Hematopoietic multipotent progenitor cell treated with erythropoietin and hydrocortisone succinate and interleukin-3 and kit ligand, for 8 days (in vitro differentiated cells): Measurements from ENCODE around the gene NPAS3.

Experiments used
- DNase-seq: peaks from one replicate; pipeline ENCODE4 v3.0.0-alpha.2; 2015

The NPAS3 gene

DNA sequence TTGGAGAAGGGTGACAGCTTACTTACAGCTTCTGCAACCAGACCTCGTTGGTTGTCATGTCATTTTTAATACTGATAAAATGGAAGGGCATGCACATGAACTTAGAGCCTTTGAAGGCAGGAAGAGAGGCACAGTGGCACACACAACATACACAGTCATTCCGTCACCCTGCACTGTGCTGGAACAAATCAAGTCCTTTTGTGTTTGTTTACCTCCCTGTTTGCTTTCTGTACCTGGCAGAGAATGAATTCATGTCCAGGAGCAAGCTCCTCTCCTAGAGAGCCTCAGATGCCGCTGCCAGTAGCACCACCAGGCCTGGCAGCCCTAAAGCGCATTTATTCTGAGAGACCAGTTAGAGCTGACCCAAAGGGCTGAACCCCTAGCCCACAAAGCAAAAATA, 551.9 kb downstream of the NPAS3 start:
- no peak for DNase-seq

DNA sequence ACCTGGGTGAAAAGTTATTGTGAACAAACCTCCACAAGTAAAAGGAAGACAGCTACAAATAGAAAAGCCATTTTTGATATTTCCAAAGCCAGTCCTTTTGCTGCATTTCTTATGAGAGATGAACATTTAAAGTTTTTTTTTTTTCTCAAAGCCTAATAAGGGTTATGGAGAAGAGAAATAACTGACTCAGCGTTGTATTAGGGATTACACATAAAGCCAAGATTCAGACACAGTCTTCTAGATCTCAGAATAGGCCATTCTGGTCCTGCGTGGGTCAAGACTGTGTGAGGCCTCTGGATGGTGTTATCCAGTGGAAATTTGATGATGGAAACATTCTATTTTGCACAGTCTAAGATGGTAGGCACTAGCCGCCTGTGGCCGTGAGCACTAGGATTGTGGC, 552.4 kb downstream of the NPAS3 start:
- no peak for DNase-seq

DNA sequence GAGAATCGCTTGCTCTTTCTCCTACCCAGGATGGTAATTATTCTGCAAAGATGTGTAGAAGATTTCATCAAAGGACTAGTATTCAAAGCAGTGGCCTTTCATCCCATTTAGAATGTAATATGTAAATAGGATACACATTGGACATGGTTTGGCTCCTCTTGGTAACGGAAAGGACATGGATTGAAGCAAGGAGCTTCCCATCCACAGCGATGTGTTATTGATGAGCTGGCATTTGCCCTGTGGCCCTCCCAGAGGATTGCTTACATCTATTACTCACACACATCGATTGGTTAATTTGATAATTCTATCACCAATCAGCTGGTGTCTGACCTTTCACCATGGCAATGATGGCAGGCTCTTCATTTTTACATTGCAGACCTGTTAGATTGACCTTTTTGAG, 553.8 kb downstream of the NPAS3 start:
- DNase-seq, result no peak

DNA sequence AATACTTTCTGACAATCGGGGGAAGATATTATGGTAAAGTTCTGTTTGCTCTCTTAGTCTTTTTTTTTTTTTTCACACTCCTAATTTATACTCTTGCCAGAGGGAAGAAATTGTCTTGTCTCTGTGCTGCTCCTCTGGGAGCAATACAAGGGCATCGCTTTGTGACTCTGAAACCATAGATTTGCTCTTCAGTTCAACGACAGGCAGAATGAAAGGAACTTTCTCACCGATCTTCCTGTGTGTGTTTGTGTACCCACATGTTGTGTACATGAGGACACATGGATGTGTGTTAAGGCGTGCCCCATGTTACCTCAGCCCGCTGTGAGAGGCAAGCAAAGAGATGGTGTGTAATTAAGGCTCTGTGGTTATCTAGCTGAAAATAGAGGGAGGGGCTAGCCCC, 554.6 kb downstream of the NPAS3 start:
- no peak for DNase-seq

DNA sequence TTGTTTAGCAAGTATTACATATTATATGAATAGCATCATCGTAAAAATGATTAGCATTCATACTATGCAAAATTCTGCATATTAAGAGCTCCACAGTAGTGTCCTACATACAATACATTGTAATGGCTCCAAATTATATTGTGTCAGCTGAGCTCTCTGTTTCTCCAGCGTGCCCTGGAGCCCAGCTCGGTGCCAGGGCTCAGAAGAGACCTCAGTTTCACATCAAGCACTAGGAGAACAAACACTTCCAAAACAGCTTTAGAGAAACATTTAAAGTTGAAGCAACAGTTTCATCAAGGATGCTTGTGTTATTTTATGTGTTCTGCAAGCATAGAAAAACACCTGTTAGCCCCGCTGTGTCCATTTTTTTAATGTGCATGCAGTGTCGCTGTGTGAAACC, 555.3 kb downstream of the NPAS3 start:
- DNase-seq, result no peak

DNA sequence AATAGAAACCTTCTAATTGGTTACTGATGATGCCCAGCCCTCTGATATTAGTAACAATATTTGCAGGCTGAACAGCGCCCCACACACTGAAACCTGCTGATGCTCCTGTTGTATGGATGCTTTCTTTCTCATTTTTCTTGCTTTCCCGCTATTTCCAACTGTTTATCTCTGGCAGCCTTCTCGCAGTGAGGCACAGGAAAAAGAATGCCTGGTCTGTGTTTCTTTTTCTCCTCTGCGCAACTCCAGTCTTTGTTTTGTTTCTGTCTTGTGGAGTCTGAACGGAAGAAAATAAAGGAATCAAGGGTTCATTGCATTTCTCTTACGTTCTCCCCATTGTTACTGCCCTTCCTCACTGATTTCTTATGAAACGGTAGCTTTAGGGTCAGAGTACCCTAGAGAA, 561.0 kb downstream of the NPAS3 start:
- DNase-seq, result no peak

DNA sequence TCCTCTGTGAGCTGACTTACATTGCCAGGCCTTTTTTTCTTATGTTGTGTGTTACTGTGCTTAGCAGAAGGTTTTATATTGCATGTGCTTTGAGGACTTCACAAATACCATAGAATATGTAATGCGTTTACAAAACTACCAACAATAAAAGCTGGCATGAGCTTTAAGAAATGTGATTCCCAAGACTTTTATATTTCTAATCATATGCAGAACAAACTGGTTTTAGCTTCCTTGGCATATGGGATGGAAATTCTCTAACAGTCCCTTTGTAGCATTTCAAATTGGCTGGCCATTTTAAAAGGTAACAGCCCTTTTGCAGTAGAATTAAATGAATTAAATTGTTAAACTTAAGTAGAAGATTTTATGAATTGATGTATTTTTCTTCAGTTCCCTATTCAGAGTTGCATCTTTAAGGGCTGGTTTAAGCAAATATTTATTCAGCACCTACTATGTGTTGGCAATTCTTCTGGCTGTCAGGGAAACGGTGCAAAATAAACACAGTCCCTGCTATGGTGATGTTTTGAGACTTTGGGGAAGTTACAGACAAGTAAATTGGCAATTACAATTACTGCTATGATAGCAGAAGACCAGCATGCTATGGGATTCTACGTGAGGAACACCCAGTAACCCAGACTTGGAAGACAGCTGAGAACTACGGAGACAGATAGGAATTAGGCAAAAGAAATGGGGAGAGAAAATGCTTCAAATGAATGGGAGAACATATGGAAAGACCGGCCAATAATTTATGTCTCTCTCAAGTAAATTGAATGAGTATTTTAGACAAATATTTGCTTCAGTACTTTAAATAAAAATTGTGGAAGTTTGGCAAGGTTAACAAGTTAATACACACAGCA, 565.8 kb downstream of the NPAS3 start:
- no peak for DNase-seq

DNA sequence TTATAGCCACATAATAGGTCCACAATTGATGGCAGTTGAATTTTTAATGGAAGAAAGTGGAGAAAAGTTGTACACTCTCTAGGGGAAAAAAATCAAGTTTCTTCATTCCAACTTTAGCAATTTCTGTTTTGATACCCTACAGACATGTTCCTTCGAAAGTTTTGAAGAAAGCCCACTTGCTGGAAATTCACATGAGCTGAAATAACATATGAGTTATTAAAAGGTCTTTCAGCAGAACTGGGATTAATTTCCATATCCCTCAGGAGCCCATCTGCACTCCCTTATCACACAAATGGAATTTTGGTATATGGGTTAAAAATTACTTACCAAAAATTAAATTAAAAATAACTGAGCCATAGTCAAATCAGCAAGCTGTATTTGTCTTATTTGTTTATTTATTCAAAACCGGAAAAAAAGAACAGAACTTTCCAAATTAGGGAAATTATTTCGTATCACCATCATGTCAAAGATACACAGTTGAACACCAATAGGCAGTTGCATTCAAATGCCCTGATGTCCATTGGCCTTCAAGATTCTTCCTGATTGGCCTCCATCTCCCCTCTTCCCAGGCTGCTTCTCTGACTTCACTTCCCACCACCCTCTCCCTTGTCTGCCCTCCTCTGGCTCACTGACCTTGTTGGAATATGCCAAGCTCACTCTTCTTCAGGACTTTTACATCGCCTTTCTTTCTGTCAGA, 566.7 kb downstream of the NPAS3 start:
- DNase-seq, result no peak

DNA sequence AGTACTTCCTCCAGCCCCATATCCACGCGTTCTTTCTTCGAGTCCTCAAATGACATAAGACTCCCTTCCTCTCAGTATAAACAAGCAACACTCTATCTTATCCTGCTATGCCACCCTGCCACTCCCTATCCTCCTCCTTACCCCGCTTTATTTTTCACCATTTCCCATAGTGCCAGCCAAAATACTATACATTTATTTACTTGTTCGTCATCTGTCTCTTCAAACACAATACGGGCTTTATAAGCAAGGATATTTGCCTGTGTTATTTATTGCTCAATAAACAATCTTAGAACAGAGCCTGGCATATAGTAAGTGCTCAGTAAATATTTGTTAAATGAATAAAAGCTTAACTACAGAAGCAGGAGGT, 567.3 kb downstream of the NPAS3 start:
- no peak for DNase-seq

DNA sequence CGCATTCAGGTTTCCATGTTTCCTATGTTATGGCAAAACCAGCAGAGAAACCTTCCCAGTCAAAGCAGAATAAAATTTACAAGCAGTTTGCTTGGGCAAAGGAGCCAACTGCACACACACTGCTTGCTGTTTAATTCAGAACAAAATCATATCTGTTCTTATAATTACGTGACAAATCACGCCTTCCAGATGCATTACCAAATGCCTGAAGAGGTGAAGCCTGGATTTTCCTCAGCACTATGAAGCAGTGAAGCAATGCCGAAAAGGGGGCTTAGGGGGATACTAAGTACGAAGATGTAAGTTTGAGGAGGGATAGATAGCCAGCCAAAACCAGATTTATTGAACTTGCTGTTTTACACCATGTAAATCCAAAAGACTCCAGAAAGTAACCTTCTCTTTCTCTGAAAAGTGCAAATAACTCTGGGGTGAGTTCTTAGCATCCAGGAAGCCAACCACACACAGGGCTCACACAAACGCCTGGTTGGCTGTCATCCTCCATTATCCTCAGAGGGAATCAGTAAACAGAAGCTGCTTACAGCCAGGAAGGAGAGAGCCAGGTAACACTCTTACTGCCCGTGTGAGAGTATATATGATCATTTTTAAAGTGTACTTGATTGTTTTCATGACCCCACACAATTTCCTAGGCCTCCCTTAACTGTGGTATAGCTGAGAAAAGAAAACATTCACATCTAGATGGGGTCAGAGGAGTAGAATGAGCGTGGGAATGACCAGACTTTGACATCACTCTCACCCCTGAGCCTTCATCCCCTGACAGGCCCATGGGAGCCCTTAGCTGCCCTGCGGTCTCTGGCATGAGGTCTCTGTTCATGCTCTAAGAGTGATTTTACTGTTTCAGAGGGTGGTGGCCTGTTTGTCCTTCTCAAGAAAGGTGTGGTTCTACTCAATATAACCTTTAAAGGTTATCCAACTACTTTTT, 569.7 kb downstream of the NPAS3 start:
- DNase-seq, result no peak

DNA sequence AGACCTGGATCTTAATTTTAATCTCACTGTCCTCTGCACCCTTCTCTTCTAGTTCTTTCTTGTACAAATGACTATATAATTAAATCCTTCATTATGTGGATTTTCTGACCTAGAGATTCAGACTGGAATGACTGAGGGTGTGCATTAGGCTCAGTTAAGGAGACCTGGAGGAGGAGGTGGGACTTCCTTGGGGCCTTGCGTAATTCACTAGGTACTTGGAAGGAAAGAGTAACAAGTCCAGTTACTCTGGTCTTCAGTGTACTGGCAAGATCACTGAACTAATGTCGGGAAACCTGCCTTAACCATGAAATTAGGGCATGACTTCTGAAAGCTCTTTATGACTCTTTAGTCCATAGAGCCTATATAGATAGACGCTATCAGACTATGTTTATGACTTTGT, 570.8 kb downstream of the NPAS3 start:
- no peak for DNase-seq

DNA sequence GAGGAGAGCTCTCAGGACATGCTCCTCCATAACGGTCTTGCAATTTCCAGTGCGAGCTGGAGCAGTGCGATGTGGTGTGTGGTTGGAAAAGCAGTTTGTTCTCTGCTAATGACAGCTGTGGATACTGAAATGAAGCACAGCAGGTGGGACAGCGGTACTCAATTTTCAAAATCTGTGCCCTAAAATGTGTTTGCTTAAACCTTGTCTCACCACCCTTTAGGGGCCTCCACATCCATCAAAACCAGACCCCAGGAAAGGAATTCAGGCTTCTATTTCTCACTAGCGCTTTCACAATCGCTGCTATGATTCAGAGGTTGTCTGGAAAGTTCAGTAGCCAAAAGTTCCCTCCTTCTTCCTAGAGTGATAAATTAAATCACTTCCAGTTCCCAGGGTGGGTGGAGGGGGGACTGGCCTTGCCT, 571.4 kb downstream of the NPAS3 start:
- no peak for DNase-seq

DNA sequence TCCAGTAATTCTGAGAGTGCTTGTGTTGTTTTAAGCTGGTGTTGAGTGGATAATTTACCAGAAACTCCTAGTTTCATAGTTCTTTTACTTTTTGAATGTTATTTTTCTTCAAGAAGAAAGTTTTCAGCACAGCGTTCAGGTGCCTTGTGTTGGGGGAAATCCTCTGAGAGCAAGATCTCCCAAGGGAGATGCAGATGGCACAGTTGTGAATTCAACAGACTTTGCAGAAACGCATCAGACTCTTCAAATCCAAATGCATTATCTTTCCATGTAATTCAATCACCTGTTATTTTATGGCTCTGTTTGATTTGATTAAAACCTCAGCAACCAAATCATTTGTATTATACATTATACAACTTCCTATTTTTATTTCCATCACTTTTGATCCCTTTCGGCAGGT, 572.3 kb downstream of the NPAS3 start:
- no peak for DNase-seq

DNA sequence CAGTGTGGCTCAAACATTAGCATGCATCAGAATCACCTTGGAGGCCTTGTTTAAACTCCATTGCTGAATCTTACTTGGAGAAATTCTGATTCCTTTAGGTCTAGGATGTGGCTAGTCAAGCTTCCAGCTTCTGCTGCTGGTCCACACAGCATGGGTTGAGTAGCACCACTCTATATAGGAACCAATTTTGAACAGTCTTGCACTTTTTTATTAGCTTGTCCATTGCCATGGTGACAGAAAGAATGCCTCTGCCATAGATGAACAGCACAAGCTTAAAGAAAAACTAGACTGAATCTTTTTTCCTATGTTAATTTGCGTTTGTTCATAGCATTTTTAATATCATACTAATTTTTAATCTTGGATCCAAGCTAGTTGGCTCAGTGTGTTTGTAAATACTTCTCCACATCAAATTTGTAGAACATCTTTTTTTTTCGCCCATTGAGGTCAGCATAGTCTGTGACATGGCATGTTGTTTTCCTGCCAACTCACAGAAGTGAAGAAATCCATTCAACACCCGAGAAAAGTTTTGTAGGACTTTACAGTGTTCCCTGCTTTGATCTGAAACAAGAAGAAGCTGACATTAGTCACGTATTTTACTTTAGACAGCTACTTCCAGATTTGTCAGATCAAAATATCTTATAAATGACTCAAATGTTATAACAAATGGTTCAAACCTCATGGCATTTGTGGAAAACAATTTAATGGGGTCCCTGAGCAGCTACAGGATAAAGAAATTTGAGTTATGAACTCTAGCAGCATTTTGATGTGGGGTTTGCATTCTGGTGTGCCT, 573.4 kb downstream of the NPAS3 start:
- no peak for DNase-seq

DNA sequence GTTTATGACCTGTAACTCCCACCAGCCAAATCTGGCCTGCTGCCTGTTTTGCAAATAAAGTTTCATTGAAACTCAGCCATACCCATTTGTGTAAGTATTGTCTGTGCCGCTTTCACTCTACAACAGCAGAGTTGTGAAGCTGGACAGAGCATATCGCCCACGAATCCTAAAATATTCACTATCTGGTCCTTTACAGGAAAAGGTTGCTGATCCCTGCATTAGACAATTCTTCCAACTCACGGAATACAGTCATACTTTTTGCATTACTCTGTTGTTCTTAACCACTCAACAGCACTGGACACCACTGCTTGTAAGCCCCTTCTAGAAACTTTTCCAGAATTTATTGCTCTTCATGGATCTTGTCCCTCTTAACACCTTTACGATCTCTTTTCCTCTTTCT, 576.8 kb downstream of the NPAS3 start:
- DNase-seq, result no peak

DNA sequence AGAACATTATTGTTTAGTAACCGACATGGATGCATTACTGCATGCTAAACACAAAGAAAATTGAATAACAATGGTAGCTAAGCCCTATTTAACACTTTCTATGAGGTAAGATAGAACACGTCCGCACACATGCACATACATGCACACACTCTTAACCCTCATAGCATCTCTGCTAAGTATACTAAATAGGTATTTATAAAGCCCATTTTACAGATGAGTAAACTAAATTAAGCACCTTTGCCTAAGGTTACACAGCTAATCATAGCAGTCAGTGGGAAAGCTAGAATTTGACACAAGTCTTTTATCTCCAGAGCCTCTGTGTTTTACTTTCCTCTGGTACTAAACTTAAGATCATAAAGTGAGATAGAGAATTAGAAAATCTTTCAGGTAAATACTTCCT, 577.2 kb downstream of the NPAS3 start:
- no peak for DNase-seq

DNA sequence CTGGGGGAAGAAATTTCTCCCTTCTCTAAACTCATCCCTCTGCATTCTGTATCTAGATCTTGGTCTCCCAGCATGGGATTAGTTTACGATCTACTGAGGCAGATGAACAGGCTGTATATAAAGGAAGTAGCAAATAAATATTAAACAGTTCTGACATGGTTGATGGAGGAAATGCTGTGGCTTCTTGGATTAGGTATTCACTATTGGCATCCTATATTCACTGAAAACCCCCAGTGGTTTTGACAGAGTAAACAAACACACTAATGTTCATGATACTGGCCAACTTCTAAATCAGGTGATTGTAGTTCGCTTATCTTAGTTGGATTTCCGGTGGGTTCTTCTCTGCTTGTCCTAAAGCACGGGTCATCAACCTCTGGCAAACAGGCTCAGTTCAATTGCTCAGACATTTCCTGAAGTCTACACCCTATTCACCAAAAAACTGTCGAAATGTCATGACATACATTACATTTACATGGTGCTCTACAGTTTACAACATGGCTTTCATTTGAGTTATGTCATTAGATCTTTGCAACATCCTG, 578.3 kb downstream of the NPAS3 start:
- no peak for DNase-seq

DNA sequence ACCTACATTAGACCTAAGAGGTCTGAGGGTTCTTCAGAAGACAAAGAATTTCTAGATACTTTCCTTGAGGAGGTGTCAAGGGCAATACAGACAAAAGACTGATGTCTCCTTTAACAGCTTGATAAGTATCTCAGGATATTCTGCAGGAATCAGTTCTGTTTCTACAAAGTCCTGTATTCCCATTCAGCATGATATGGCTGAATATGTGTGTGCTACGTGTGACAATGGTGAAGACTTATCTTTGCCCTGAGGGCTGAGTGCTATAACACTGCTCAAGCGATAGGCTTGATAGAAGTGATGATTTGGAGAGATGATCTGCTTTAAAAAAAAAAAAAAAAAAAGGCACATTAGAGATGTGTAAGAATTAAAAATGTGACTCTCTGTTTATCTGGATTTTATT, 582.5 kb downstream of the NPAS3 start:
- DNase-seq, result no peak

DNA sequence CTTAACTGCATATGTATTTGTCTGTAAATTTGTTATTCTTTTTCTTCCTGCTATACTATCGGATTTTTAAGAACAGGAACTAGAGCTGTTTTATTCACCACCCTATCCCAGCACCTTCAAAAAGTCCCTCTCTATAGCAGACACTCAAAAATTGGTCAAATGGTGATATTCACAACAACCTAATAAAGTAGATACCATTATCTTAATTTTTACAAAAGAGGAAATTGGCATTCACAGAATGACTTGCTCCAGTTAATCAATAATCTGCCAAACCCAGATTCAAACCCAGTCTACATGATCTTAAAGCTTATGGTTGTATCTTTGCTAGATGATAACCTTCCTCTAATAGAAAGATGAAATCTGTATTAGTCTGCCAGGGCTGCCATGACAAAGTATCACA, 585.6 kb downstream of the NPAS3 start:
- no peak for DNase-seq

DNA sequence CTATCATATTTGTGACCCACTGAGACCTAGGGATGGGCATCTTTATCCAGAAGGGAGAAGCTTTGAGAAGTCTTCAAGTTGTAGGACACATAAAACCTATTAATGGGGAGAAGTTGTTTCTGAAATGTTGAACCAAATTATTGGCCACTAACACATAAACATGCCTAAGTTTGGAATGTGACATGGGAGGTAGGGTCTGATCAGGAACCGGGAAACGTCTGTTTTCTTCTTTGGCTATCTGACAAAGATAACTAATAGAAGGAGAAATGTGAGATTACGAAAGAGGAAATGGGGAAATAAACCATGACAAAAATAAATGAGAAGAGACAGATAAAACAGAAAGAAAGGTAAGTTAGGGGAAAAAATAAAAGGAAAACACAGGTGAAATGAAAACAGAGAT, 586.9 kb downstream of the NPAS3 start:
- DNase-seq, result no peak

DNA sequence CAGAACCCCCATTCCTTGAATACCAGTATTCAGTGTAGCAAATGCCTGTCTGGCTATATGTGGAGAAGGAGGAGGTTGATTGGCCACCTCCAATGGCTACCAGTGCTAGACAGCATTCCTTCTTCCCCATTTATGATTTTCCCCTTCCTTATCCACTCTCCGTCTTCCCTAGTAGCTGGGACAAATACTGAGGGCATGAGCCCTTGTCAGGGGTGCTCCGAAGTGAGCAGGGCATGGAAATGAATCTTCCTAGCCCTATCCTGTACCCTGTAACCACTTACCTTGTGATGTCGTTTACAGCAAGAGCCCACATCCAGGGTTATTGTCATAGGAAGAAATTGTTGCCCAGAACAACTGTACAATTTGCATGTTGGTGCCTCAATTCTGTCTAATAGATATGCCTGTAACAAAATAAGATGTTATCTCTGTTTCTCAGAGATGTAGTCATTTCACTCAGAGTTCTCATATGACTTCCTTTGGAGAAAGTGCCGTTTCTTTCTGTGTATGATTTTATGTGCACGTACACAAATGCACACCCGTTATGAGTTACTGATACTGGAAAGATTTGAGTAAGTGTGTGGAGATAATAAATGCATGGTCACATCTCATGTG, 588.5 kb downstream of the NPAS3 start:
- no peak for DNase-seq

DNA sequence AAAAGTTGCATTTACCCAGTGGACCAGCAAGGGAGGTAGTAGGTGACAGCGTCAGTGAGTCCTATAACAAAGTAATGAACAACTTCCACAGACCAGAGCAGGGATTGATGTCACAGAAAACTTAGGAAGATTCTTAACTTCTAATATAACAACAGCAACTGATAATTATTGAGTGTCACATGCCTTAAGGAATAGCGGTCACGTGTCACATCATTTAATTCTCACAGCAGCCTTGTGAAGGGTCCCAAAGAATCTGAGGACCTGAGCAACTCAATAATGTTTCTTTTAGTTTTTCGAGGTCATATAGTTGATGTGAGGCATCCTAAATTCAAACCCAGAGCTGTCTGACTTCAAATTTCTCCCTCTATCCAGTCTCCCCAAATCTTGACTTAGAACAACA, 590.0 kb downstream of the NPAS3 start:
- no peak for DNase-seq
